ENCODE data around the gene MTCH1. TPM values are rescaled to one million over a fixed set of nuclear protein-coding genes. Genes with fewer than 3 reads are reported as not detected.

Gene MTCH1
- total and polyA plus RNA-seq, 2 experiments from 2014 or later: 108 to 271 TPM

GRCh38 chr6:36985417-36985807 is 584 bp downstream of the MTCH1 start (continued):
- TF ChIP-seq, protein P1, sequence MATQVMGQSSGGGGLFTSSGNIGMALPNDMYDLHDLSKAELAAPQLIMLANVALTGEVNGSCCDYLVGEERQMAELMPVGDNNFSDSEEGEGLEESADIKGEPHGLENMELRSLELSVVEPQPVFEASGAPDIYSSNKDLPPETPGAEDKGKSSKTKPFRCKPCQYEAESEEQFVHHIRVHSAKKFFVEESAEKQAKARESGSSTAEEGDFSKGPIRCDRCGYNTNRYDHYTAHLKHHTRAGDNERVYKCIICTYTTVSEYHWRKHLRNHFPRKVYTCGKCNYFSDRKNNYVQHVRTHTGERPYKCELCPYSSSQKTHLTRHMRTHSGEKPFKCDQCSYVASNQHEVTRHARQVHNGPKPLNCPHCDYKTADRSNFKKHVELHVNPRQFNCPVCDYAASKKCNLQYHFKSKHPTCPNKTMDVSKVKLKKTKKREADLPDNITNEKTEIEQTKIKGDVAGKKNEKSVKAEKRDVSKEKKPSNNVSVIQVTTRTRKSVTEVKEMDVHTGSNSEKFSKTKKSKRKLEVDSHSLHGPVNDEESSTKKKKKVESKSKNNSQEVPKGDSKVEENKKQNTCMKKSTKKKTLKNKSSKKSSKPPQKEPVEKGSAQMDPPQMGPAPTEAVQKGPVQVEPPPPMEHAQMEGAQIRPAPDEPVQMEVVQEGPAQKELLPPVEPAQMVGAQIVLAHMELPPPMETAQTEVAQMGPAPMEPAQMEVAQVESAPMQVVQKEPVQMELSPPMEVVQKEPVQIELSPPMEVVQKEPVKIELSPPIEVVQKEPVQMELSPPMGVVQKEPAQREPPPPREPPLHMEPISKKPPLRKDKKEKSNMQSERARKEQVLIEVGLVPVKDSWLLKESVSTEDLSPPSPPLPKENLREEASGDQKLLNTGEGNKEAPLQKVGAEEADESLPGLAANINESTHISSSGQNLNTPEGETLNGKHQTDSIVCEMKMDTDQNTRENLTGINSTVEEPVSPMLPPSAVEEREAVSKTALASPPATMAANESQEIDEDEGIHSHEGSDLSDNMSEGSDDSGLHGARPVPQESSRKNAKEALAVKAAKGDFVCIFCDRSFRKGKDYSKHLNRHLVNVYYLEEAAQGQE (IDR thresholded peaks at IDR 0.05; ENCODE audit: unreplicated experiment): no peak
- TF ChIP-seq CTCF (conservative IDR thresholded peaks at IDR 0.05; ENCODE audit: low read depth in 2 of 2) (no peak), CREB1 (CRISPR knock-in tag; IDR thresholded peaks at IDR 0.05; ENCODE audit: low read depth) (no peak), STAT1 (IDR thresholded peaks at IDR 0.05; ENCODE audit: unreplicated experiment) (no peak), ZNF114 (CRISPR knock-in tag; IDR thresholded peaks at IDR 0.05) (no peak)

DNA sequence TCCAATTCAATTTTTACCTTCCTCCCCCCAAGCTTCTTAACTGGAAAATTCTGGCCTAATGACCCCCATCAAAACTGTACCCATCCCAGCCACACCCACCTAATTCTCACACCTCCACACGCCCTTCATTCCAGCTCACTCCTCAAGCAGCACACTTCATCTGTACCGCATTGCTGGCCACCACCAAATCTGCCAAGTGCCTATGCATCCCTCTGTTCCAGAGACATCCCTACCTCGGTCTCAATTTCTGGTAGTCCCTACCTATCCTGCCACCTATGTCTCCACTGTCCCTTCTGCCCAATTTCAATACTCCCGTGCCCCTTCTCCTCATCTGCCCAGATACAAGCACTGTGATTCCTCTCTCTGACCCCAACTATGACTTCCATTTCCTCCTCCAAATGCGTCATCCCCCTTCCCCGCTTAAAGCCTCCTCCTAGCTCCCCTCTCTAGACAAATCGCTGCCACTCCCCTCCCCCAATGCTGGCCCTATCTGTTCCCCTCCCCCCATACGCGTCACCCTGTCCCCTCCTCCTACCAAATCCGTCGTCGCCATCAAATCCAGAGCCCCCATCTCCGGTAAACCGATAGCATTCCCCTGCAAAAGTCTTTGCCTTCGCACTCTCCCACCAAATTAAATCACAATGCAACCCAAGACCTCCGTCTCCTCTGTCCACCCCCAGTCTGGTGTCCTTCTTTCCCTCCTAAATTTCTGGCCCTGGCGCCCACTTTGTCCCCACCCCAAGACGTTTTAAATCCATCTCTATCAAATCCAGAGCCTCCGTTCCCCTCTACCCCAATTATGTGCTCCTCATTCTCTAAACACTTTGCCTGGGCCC is 1.2 kb downstream of the MTCH1 start:
- TF ChIP-seq CREB1 (CRISPR knock-in tag; IDR thresholded peaks at IDR 0.05; ENCODE audit: low read depth) (peak; percentile 89), EZH2phosphoT487 (IDR thresholded peaks at IDR 0.05; ENCODE audit: unreplicated experiment) (no peak), ZNF114 (CRISPR knock-in tag; IDR thresholded peaks at IDR 0.05) (no peak), ZNF331 (CRISPR knock-in tag; IDR thresholded peaks at IDR 0.05; ENCODE audit: low read depth) (no peak)
- Mint-ChIP-seq H3K4me1 (peaks cover 31% of the 10 kb centered on the region), H3K27me3 (ENCODE audit: insufficient read depth, low read depth, poor library complexity) (peaks cover 10% of the 10 kb centered on the region), H3K27ac (no peak overlapping the region), H3K4me3 (no peak overlapping the region), H3K36me3 (ENCODE audit: low read depth) (peaks cover 3% of the 10 kb centered on the region; the same call in 2 of the 3 replicates), H3K9me3 (no peaks in the 10 kb centered on the region; the same call in 1 of the 3 replicates)
- H3F3A ChIP-seq (replicated peaks; ENCODE audit: low read depth): peaks cover 3% of the 10 kb centered on the region; the same call in 1 of the 2 replicates
- H3K79me2 ChIP-seq (replicated peaks; ENCODE audit: insufficient read depth): peaks cover 64% of the 10 kb centered on the region
- H3K4me3 ChIP-seq: peak overlapping the region; percentile 90
- H4K20me1 ChIP-seq (replicated peaks; ENCODE audit: insufficient read depth): peaks cover 46% of the 10 kb centered on the region
- H3K27ac ChIP-seq (ENCODE audit: low read depth): peak overlapping the region; percentile 89
- H3K4me2 ChIP-seq: peak overlapping the region; percentile 98
- H2AFZ ChIP-seq: no peak overlapping the region
- ATAC-seq (peak; percentile 29), DNase-seq (ENCODE audit: low spot score) (peak; percentile 94)
- H3K27me3 ChIP-seq (ENCODE audit: insufficient read depth): no peaks in the 10 kb centered on the region
- H3K9me2 ChIP-seq (ENCODE audit: insufficient read depth): no peaks in the 10 kb centered on the region
- H3K4me1 ChIP-seq (ENCODE audit: insufficient read depth): peaks cover 55% of the 10 kb centered on the region
- H3K36me3 ChIP-seq (ENCODE audit: insufficient read depth): no peaks in the 10 kb centered on the region
